Kidney epithelial cell (primary cell): ENCODE measurements around the gene ZNF276. TPM values are rescaled to one million over a fixed set of nuclear protein-coding genes. Genes with fewer than 3 reads are reported as not detected.

ENCODE experiments used
- DNase-seq: peaks from one replicate; pipeline ENCODE4 v3.0.0-alpha.2; 2010; ENCODE audit warnings: low read depth
- H3K27me3 ChIP-seq: 2 replicates; pipeline ENCODE4 v1.6.0; 2011; ENCODE audit warnings: low read length; ENCODE audit not compliant: control insufficient read depth, insufficient read depth
- H3K36me3 ChIP-seq: 2 replicates; pipeline ENCODE4 v1.5.1; 2011; ENCODE audit warnings: low read length; ENCODE audit not compliant: control insufficient read depth, insufficient read depth
- H3K4me3 ChIP-seq: 2 replicates; pipeline ENCODE4 v1.5.1; 2011; ENCODE audit warnings: low read depth, mild to moderate bottlenecking, control low read depth, low read length
- total RNA-seq: library from RNA; depleted of rRNA; stranded (reverse); fragments of >200 nt; gene quantifications from 2 replicates; pipeline ENCODE4 v1.2.3, GENCODE V29; 2015
- TF ChIP-seq, protein P1 (sequence below): IDR thresholded peaks from 2 replicates; pipeline ENCODE4 v1.5.1; 2011; ENCODE audit warnings: mild to moderate bottlenecking, moderate library complexity, low read length, control low read depth, inconsistent platforms; ENCODE audit not compliant: insufficient read depth, poor library complexity, severe bottlenecking

Gene ZNF276
- total RNA-seq, 1 donor from 2014 or later, result 21.7 TPM

DNA sequence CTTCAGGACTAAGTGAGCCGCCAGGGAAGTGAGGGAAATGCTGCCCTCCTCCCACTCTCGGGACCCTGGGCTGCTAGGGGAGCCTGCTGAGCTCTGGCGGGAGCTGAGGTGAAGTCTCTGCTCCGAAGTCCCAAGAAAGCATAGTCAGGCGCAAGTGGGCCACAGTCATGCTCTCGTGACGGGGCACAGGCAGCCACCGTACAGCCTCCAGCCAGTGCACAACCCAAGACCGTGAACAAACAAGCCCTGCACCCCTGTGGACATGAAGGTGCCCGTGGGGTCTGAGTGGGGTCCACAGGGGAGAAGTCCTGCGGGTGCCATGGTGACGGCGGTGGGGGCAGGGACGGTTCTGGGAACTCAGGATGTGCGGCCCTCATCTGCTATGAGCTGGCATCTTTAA lies 24.7 kb downstream of the ZNF276 start:
- no peak overlapping the region for H3K4me3 ChIP-seq
- no peak for DNase-seq
- no peaks in the 10 kb centered on the region for H3K27me3 ChIP-seq
- TF ChIP-seq, protein P1, sequence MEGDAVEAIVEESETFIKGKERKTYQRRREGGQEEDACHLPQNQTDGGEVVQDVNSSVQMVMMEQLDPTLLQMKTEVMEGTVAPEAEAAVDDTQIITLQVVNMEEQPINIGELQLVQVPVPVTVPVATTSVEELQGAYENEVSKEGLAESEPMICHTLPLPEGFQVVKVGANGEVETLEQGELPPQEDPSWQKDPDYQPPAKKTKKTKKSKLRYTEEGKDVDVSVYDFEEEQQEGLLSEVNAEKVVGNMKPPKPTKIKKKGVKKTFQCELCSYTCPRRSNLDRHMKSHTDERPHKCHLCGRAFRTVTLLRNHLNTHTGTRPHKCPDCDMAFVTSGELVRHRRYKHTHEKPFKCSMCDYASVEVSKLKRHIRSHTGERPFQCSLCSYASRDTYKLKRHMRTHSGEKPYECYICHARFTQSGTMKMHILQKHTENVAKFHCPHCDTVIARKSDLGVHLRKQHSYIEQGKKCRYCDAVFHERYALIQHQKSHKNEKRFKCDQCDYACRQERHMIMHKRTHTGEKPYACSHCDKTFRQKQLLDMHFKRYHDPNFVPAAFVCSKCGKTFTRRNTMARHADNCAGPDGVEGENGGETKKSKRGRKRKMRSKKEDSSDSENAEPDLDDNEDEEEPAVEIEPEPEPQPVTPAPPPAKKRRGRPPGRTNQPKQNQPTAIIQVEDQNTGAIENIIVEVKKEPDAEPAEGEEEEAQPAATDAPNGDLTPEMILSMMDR, result no peak
- H3K36me3 ChIP-seq, result peaks cover 3% of the 10 kb centered on the region

DNA sequence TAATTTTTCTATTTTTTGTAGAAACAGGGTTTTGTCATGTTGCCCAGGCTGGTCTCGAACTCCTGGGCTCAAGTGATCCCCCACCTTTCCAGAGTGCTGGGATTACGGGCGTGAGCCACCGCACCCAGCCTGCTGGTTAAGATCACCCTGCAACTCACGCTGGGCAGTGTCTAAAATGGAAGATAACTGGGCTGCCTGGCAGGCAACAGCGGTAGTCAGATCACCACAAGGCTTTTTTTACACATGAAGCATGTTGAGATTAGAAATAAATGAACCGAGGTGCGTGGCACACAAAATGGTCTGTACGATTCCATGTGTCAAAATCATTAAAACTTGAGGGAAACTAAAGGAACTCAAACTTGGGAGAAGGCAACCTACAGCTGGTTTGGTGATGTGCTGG lies 26.7 kb downstream of the ZNF276 start:
- Histone ChIP-seq H3K4me3 (no peak overlapping the region), H3K27me3 (no peaks in the 10 kb centered on the region), H3K36me3 (peaks cover 3% of the 10 kb centered on the region)
- TF ChIP-seq, protein P1, result no peak
- no peak for DNase-seq

DNA sequence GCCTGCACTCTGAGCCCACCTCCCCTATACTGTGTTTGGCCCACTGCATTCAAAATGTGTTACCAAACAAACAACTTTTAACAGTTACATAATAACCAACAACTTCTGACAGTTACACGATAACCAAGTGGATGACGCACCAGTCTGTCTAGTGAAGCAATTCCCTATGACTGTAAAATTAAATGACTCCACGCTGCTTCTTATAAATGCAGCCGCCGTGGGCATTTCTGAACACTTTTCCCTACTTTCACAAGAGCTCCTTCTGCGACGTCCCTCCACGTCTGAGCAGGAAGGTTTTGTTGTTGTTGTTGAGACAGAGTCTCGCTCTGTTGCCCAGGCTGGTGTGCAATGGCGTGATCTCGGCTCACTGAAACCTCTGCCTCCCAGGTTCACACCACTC lies 27.6 kb downstream of the ZNF276 start:
- Histone ChIP-seq H3K27me3 (no peaks in the 10 kb centered on the region), H3K36me3 (peaks cover 3% of the 10 kb centered on the region), H3K4me3 (no peak overlapping the region)
- TF ChIP-seq, protein P1, result no peak
- DNase-seq, result no peak

DNA sequence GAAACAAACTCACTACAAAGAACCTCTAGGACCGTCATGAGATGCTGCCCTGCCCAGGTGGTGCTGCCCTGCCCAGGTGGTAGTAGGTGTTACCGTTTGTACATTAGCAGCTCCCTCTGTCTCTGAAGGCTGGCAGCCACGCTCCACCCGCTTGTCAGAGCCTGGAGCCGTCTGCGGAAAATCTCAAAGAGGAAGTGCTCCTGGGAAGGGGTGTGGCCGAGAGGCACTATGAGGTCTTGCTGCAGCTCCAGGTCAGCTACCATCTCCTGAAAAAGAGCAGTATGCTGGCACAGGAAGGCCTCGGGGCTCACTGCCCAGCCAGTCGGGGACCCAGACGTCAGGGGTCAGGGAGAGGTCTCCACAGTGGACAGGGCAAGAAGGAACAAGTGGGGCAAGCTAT lies 28.3 kb downstream of the ZNF276 start:
- no peak overlapping the region for H3K4me3 ChIP-seq
- H3K27me3 ChIP-seq, result no peaks in the 10 kb centered on the region
- no peak for DNase-seq
- peaks cover 1% of the 10 kb centered on the region for H3K36me3 ChIP-seq
- TF ChIP-seq, protein P1, result no peak

DNA sequence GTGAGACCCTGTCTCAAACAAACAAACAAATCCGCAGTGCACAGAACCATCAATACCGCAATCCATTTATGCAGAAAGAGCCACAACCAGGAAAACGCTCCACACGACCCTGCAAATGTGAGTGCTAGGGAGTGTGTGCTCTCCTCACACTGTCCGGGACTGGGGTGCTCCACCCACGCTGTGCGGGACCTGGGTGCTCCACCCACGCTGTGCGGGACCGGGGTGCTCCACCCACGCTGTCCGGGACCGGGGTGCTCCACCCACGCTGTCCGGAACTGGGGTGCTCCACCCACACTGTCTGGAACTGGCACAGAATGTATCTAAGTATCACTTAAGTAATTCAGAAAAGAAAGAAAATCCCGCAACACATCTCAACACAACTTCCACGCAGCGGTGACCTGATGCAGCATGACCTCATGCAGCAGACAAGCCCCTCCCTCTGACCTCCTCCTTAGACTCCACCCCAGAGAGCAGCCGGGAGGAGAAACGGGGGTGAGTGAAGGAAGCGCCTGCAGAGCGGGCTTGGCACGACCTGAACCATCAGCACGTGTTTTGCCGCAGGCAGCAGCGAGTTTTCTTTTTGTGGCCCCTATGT lies 38.5 kb downstream of the ZNF276 start:
- DNase-seq, result no peak
- Histone ChIP-seq H3K36me3 (no peaks in the 10 kb centered on the region), H3K27me3 (no peaks in the 10 kb centered on the region), H3K4me3 (no peak overlapping the region)
- TF ChIP-seq, protein P1, result no peak

DNA sequence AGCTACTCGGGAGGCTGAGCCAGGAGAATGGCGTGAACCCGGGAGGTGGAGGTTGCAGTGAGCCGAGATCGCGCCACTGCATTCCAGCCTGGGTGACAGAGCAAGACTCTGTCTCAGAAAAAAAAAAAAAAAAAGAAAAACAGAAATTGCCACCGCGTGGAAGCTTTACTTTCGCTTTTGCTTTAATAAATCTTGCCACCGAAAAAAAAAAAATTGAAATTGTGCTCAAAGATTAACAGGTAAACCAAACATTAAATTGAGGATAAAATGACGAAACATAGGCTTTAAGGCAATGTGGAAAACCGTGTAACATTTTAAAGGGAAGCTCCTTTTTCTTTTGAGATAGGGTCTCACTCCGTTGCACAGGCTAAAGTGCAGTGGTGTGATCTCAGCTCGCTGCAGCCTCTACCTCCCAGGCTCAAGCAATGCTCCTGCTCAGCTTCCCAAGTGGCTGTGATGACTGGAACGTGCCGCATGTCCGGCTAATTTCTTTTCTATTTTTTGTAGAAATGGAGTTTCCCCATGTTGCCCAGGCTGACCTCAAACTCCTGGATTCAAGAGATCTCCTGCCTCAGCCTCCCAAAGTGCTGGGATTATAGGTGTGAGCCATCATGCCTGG lies 40.1 kb downstream of the ZNF276 start:
- Histone ChIP-seq H3K27me3 (no peaks in the 10 kb centered on the region), H3K4me3 (no peak overlapping the region), H3K36me3 (no peaks in the 10 kb centered on the region)
- TF ChIP-seq, protein P1, result no peak
- no peak for DNase-seq
